GM12873 (cell line): Measurements from ENCODE around the gene RFX2.

Experiments
- CTCF ChIP-seq: IDR thresholded peaks from 2 replicates; pipeline ENCODE4 v1.5.1; 2012; ENCODE audit warnings: low read depth, mild to moderate bottlenecking, moderate library complexity, low read length, control low read depth; ENCODE audit not compliant: insufficient read depth; ENCODE audit errors: missing control alignments

Gene RFX2

GRCh38 chr19:6073858-6074708 is 36.2 kb downstream of the RFX2 start:
- no peak for TF ChIP-seq CTCF

- no peak for TF ChIP-seq CTCF
These were observed 38.4 kb downstream of the RFX2 start for GRCh38 chr19:6071875-6072274.

- TF ChIP-seq CTCF: no peak
These were observed 39.4 kb downstream of the RFX2 start for GRCh38 chr19:6070720-6071485.

DNA sequence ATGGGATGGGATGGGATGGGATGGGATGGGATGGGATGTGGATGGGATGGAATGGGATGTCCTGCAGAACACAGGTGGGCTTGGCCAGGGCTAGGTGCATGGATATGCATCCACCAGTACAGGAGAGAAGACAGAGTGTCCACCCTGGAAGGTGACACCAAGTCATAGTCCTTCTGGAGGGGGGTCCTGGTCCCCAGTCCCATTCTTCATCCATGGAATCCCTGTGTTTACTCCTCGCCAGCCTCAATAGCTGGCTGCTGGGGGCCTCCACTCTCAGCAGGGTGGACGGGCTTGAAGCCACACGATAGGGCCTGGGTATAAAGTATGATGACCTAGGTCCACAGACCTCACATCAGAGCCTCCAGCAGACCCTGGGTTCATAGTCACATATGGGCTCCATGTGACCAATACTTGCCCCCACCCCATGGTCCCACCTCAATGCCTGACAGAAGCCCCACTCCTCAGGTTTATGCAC is 40.1 kb downstream of the RFX2 start:
- no peak for TF ChIP-seq CTCF

DNA sequence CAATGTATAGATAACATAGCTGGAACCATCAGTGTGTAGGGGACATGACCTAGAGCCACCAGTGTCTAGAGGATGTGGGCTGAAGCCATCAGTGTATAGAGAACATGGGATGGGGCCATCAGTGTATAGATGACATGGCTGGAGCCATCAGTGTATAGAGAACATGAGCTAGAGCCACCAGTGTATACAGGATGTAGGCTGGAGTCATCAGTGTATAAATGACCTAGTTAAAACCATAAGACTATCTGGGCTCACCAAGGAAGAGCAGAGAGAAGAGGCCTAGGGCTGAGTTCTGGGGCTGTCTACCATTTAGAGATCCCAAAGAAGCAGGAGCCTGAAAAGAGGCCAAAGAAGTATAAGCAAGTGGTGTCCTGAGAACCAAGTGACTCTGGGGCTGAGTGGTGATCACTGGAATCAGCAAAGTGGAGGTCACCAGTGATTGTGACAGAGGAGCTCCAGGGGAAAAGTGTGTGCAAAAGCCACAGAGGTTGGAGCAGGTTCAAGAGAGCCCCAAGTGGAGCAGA is 41.0 kb downstream of the RFX2 start:
- no peak for TF ChIP-seq CTCF

DNA sequence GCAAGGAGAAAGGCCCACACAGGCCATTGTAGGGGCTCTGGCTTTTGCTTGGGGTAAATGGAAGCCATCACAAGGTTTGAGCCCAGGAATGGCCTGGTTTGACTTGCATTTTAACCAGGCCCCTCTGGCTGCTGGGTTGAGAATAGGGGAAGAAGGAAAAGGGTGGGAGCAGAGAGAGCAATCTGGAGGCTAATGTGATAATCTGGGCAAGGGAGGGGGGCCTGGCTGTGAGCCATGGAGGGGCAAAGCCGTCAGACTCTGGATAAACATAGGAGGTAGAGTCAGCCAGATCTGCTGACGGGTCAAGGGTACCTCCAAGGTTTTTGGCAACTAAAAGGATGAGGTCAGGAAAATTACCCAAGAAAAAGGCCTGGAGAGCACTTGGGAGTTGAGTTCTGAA is 41.6 kb downstream of the RFX2 start:
- no peak for TF ChIP-seq CTCF

DNA sequence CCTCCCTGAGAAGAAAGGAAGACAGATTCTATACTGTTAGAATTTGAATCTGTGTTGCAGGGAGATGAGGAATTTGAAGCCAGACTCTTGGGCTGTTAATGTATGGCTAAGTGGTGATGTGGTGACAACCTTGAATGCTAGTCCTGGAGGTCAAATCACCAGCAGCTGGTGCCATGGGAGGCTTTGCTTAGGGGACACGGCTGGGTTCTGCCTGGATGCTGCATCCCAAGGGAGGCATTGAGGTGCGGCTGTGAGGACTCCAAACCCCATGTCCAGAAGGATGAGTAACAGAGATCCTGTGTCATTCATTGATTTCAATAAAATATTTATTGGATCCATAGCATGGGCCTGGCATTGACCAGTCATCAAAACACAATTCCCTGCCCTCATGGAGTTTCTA is 42.3 kb downstream of the RFX2 start:
- no peak for TF ChIP-seq CTCF
